Stomach (tissue), 4 donors: ENCODE measurements around the gene DIRAS1.

Experiments used
- POLR2AphosphoS5 ChIP-seq, 3 donors: sonication (generic); formaldehyde crosslinking; IDR thresholded peaks; one replicate each; pipeline ENCODE4 v1.6.1; 2016; ENCODE audit warnings: antibody characterized with exemption in 3 of 3
- TF ChIP-seq, protein P1 (sequence below), 7 experiments: fragments of 450-650 bp in 4 of 7; fragments of 200-600 bp in 3 of 7; sonication (generic) in 3 of 7; IDR thresholded peaks; one replicate each; pipeline ENCODE4 v1.5.1; 2016 to 2019; ENCODE audit warnings: antibody characterized with exemption in 7 of 7, control low read depth in 2 of 7, mild to moderate bottlenecking in 1 of 7

DNA sequence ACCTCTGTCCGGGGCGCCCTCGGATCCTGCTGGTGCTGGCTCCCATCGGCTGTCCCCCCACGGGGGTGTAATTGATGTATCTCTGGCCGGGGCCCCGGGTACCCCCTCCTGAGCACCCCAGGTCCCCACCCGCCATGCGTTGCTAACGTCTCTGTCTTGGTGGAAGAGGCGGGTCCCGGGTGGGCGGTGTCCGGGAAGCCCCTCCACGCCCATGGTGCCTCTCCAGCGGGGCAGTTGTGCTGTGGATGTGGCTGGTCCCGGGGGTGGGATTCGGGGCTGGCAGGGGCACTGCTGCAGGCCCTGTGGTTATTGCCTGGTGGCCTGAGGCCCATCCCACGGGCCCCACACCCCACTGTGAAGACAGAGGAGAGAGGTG, 4.9 kb downstream of the DIRAS1 start:
- TF ChIP-seq, protein P1, sequence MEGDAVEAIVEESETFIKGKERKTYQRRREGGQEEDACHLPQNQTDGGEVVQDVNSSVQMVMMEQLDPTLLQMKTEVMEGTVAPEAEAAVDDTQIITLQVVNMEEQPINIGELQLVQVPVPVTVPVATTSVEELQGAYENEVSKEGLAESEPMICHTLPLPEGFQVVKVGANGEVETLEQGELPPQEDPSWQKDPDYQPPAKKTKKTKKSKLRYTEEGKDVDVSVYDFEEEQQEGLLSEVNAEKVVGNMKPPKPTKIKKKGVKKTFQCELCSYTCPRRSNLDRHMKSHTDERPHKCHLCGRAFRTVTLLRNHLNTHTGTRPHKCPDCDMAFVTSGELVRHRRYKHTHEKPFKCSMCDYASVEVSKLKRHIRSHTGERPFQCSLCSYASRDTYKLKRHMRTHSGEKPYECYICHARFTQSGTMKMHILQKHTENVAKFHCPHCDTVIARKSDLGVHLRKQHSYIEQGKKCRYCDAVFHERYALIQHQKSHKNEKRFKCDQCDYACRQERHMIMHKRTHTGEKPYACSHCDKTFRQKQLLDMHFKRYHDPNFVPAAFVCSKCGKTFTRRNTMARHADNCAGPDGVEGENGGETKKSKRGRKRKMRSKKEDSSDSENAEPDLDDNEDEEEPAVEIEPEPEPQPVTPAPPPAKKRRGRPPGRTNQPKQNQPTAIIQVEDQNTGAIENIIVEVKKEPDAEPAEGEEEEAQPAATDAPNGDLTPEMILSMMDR (IDR thresholded peaks at IDR 0.05) = no peak
- no peak for TF ChIP-seq POLR2AphosphoS5 (IDR thresholded peaks at IDR 0.05)
